ENCODE data around the gene GRIK1. TPM values are rescaled to one million over a fixed set of nuclear protein-coding genes. Genes with fewer than 3 reads are reported as not detected.

GRIK1 gene
- polyA plus RNA-seq, 3 donors = not detected

DNA sequence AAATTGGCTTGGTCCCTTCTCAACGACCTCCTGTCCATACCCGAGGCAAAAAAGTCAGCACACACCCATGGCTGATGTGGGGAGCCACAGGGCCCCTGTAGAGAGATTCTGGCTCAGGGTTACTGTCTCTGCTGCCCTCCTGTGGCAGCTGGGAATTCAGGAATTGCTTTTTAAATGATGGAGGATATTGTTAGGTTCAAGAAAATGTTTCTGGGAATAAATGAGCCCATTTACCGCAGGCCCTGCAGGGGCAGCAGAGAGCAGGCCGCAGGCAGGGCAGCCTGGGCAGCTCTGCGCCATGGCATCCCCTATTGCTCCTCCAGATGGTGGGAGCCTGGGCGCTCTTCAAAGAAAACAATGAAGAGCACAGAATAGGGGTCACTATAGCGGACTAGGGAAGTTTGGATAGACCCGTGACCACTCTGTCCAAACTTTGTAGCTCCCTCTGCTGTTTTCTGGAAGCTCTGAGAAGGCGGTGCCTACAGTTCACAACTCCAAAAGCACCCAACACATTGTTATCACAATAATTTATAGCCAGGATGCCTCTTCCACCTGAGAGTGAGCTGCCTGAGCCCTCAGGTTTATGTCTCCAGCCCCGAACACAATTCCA lies 440.0 kb downstream of the GRIK1 start:
- Histone ChIP-seq H3K4me3 (replicated peaks in 1 of 3; ENCODE audit: low read depth in 2 of 3, low read length in 3 of 3) (no peak overlapping the region), H3K36me3 (replicated peaks in 1 of 2; ENCODE audit: control insufficient read depth in 1 of 2, insufficient read depth in 2 of 2, low read length in 2 of 2) (peaks cover 0 to 8% of the 10 kb centered on the region in 2 donors), H2AFZ (ENCODE audit: insufficient read depth, low read depth, low read length, poor library complexity, severe bottlenecking) (no peak overlapping the region), H3K4me1 (ENCODE audit: control insufficient read depth in 1 of 2, insufficient read depth in 2 of 2, low read length in 2 of 2) (no peaks in the 10 kb centered on the region), H3K9me3 (replicated peaks in 1 of 2; ENCODE audit: control insufficient read depth in 1 of 2, insufficient read depth in 1 of 2, low read length in 2 of 2) (peaks cover 6 to 20% of the 10 kb centered on the region in 2 donors), H3K9ac (ENCODE audit: insufficient read depth, low read length, poor library complexity, severe bottlenecking) (no peak overlapping the region), H3K27me3 (ENCODE audit: control insufficient read depth in 2 of 2, insufficient read depth in 2 of 2, low read length in 2 of 2) (no peaks in the 10 kb centered on the region), H3K79me2 (ENCODE audit: insufficient read depth, low read length) (no peaks in the 10 kb centered on the region), H3K27ac (ENCODE audit: low read depth in 1 of 2, low read length in 2 of 2) (no peak overlapping the region), H3K4me2 (replicated peaks; ENCODE audit: extremely low read depth, low read length, poor library complexity, severe bottlenecking) (no peak overlapping the region), H4K20me1 (ENCODE audit: insufficient read depth, low read length) (no peaks in the 10 kb centered on the region)
- DNase-seq = no peak
- Mint-ChIP-seq H3K4me1 (no peaks in the 10 kb centered on the region), H3K9me3 (peaks cover 6 to 21% (median 11%) of the 10 kb centered on the region in 7 donors), H3K4me3 (no peak overlapping the region), H3K27ac (no peak overlapping the region), H3K27me3 (ENCODE audit: low read depth in 3 of 3) (peaks cover 0 to 3% (median 0%) of the 10 kb centered on the region in 3 donors), H3K36me3 (peaks cover 23 to 53% of the 10 kb centered on the region in 2 donors)
- TF ChIP-seq, protein P1, sequence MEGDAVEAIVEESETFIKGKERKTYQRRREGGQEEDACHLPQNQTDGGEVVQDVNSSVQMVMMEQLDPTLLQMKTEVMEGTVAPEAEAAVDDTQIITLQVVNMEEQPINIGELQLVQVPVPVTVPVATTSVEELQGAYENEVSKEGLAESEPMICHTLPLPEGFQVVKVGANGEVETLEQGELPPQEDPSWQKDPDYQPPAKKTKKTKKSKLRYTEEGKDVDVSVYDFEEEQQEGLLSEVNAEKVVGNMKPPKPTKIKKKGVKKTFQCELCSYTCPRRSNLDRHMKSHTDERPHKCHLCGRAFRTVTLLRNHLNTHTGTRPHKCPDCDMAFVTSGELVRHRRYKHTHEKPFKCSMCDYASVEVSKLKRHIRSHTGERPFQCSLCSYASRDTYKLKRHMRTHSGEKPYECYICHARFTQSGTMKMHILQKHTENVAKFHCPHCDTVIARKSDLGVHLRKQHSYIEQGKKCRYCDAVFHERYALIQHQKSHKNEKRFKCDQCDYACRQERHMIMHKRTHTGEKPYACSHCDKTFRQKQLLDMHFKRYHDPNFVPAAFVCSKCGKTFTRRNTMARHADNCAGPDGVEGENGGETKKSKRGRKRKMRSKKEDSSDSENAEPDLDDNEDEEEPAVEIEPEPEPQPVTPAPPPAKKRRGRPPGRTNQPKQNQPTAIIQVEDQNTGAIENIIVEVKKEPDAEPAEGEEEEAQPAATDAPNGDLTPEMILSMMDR (IDR thresholded peaks at IDR 0.05) = peak; percentile 52
- intact Hi-C loops (cut with micrococcal nuclease) = no loop called here
- 99% methylated on average over 6 of the region's 10 CpGs for WGBS (ENCODE audit: insufficient coverage)

DNA sequence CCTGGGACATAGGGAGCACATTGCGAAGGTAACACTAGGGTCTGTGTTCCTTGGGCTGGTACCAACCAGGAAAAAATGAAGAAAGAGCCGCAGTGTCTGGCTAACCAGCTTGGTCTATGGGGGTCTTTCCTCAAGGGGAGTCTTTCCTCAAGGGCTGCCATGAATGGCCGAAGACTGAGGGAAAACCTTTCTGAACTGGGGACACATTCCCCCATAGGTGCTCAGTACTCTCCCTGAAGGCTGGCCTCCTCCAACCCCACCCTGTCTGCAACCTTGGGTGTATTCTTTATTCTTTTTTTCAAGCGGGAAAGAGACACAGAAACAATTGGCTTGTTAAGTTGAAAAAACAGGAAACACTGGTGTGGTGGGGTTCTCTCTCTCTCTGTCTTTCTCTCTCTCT lies 440.6 kb downstream of the GRIK1 start:
- H3K27me3 Mint-ChIP-seq (ENCODE audit: low read depth in 3 of 3) = peaks cover 0 to 3% (median 0%) of the 10 kb centered on the region in 3 donors
- H2AFZ ChIP-seq (ENCODE audit: insufficient read depth, low read depth, low read length, poor library complexity, severe bottlenecking) = no peak overlapping the region

More for the DNA sequence above, 440.6 kb downstream of the GRIK1 start:
- H3K36me3 ChIP-seq (replicated peaks in 1 of 2; ENCODE audit: control insufficient read depth in 1 of 2, insufficient read depth in 2 of 2, low read length in 2 of 2) = peaks cover 0 to 2% of the 10 kb centered on the region in 2 donors
- H3K4me1 ChIP-seq (ENCODE audit: control insufficient read depth in 1 of 2, insufficient read depth in 2 of 2, low read length in 2 of 2) = no peaks in the 10 kb centered on the region
- no peak overlapping the region for H3K4me2 ChIP-seq (replicated peaks; ENCODE audit: extremely low read depth, low read length, poor library complexity, severe bottlenecking)
- no peak overlapping the region for H3K4me3 ChIP-seq (replicated peaks in 1 of 3; ENCODE audit: low read depth in 2 of 3, low read length in 3 of 3)
- Mint-ChIP-seq H3K4me1 (no peaks in the 10 kb centered on the region), H3K27ac (peak overlapping the region in 1 of 7 donors; percentile 28), H3K36me3 (peaks cover 19 to 47% of the 10 kb centered on the region in 2 donors), H3K4me3 (no peak overlapping the region), H3K9me3 (peaks cover 6 to 21% (median 13%) of the 10 kb centered on the region in 7 donors)
- no peaks in the 10 kb centered on the region for H3K27me3 ChIP-seq (ENCODE audit: control insufficient read depth in 2 of 2, insufficient read depth in 2 of 2, low read length in 2 of 2)
- H3K9ac ChIP-seq (ENCODE audit: insufficient read depth, low read length, poor library complexity, severe bottlenecking) = no peak overlapping the region
- DNase-seq = no peak
- TF ChIP-seq, protein P1 (IDR thresholded peaks at IDR 0.05) = no peak
- intact Hi-C loops (cut with micrococcal nuclease) = no loop called here
- H3K9me3 ChIP-seq (replicated peaks in 1 of 2; ENCODE audit: control insufficient read depth in 1 of 2, insufficient read depth in 1 of 2, low read length in 2 of 2) = peaks cover 6 to 20% of the 10 kb centered on the region in 2 donors
- no peaks in the 10 kb centered on the region for H3K79me2 ChIP-seq (ENCODE audit: insufficient read depth, low read length)
- WGBS (ENCODE audit: insufficient coverage) = 100% methylated on average over 2 of the region's 4 CpGs
- H4K20me1 ChIP-seq (ENCODE audit: insufficient read depth, low read length) = no peaks in the 10 kb centered on the region
- H3K27ac ChIP-seq (ENCODE audit: low read depth in 1 of 2, low read length in 2 of 2) = no peak overlapping the region
